K562 (cell line): ENCODE measurements around the gene RSRP1. TPM values are rescaled to one million over a fixed set of nuclear protein-coding genes. Genes with fewer than 3 reads are reported as not detected.
A peak's percentile ranks its signal among the peaks of the same experiment; 100 is the strongest.
"Not testable (repeated sequence)": the region's sequence is repeated elsewhere in the genome, so short reads cannot be mapped to it uniquely, and the experiment has no call there.

Experiments used
- BHLHE40 ChIP-seq: IDR thresholded peaks from 2 replicates; pipeline ENCODE4 v1.6.1; 2011; ENCODE audit warnings: low read length, improper control_type of control experiment
- CREB1 ChIP-seq, 2 experiments: sonication (generic) in 1 of 2; formaldehyde crosslinking in 1 of 2; IDR thresholded peaks; 2 replicates each; pipeline versions ENCODE4 v1.6.1 to v1.8.0; 2012 to 2022; ENCODE audit warnings: inconsistent platforms in 1 of 2, mild to moderate bottlenecking in 1 of 2, missing genetic modification reagents in 1 of 2, moderate library complexity in 1 of 2
- CXXC5 ChIP-seq: fragments of 250-450 bp; sonication (Bioruptor Pico); IDR thresholded peaks from 2 replicates; pipeline ENCODE4 v1.8.0; 2022; ENCODE audit warnings: inconsistent platforms, mild to moderate bottlenecking, moderate library complexity
- HDAC1 ChIP-seq, 2 experiments: fragments of 450-650 bp; IDR thresholded peaks; 2 replicates each; pipeline ENCODE4 v1.6.1; 2016 to 2017; ENCODE audit warnings: inconsistent platforms in 1 of 2, mild to moderate bottlenecking in 1 of 2, moderate library complexity in 1 of 2
- HDAC2 ChIP-seq: fragments of 450-650 bp; IDR thresholded peaks from 2 replicates; pipeline ENCODE4 v1.6.1; 2016; ENCODE audit warnings: mild to moderate bottlenecking
- LCOR ChIP-seq: sonication (generic); formaldehyde crosslinking; IDR thresholded peaks from 2 replicates; pipeline ENCODE4 v1.8.0; 2022; ENCODE audit warnings: mild to moderate bottlenecking, missing genetic modification reagents
- NFE2 ChIP-seq: IDR thresholded peaks from 2 replicates; pipeline ENCODE4 v1.6.1; 2014; ENCODE audit warnings: antibody characterized with exemption, low read depth
- NONO ChIP-seq, 2 experiments: fragments of 200-400 bp in 1 of 2; fragments of 450-650 bp in 1 of 2; formaldehyde crosslinking in 1 of 2; IDR thresholded peaks; 2 replicates each; pipeline ENCODE4 v1.6.1; 2017; ENCODE audit warnings: low read depth in 2 of 2, mild to moderate bottlenecking in 2 of 2, moderate library complexity in 2 of 2, low read length in 1 of 2
- SMARCA4 ChIP-seq: fragments of 450-650 bp; IDR thresholded peaks from 2 replicates; pipeline ENCODE4 v1.6.1; 2016
- polyA plus RNA-seq, 8 experiments: library from polyadenylated mRNA; depleted of rRNA in 4 of 8; stranded (reverse) in 5 of 8; unstranded in 3 of 8; fragments of >200 nt; fragmentation: Nextera tagmentation in 2 of 8; fragmentation: Illumina TruSeq in 1 of 8; extraction: Ambion mirVana in 2 of 8; extraction: Trizol in 1 of 8; gene quantifications; 2 replicates each; pipeline versions ENCODE4 v1.2.1 to v1.2.3, GENCODE V29; 2011 to 2014; ENCODE audit warnings: inconsistent platforms in 1 of 8, missing spikeins in 1 of 8
- total RNA-seq, 7 experiments: library from RNA; depleted of rRNA in 6 of 7; stranded (reverse); fragments of >200 nt in 6 of 7; fragmentation: Illumina TruSeq in 2 of 7; extraction: Trizol in 2 of 7; gene quantifications; 2 replicates each; pipeline versions ENCODE4 v1.2.1 to v1.2.3, GENCODE V29; 2011 to 2021; ENCODE audit warnings: low replicate concordance in 1 of 7
- TF ChIP-seq, protein P1 (sequence below), 2 experiments: fragments of 450-650 bp; IDR thresholded peaks; 2 replicates each; pipeline ENCODE4 v1.6.1; 2016
- TF ChIP-seq, protein P2 (sequence below): fragments of 450-650 bp; IDR thresholded peaks from 2 replicates; pipeline ENCODE4 v1.6.1; 2017; ENCODE audit warnings: antibody characterized with exemption, mild to moderate bottlenecking

The RSRP1 gene
- total and polyA plus RNA-seq, 9 of the 15 experiments (the other 6 are each of a cell fraction or from before 2014, with no cell fraction given), result 27.2 to 283 (median 146) TPM

DNA sequence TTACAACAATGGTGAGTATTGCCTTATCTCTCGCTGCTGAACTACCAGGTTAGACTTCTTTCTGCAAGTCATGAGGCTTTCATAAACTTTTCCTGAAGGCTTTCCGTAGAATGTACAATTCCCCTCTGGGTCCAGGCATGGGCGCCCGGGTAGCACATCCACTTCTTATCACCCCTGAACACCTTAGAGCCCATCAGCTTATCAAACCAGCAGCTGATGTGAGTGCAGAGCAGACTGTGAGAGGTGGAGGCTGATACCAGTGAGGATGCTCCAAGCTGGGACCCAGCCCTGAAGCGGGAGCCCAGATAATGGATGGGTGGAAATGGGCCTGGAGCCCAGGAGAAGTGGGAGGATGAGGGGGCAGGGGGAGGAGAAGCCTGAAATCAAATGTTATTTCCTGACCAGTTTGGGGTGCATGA is 32.4 kb upstream of the RSRP1 start (continued):
- TF ChIP-seq, protein P1, sequence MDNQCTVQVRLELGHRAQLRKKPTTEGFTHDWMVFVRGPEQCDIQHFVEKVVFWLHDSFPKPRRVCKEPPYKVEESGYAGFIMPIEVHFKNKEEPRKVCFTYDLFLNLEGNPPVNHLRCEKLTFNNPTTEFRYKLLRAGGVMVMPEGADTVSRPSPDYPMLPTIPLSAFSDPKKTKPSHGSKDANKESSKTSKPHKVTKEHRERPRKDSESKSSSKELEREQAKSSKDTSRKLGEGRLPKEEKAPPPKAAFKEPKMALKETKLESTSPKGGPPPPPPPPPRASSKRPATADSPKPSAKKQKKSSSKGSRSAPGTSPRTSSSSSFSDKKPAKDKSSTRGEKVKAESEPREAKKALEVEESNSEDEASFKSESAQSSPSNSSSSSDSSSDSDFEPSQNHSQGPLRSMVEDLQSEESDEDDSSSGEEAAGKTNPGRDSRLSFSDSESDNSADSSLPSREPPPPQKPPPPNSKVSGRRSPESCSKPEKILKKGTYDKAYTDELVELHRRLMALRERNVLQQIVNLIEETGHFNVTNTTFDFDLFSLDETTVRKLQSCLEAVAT (IDR thresholded peaks at IDR 0.05), result peak in 1 of 2 experiments; percentile 95; a peak in 2 of 4 replicates
- TF ChIP-seq CREB1 (IDR thresholded peaks at IDR 0.05) (peak; percentile 39; the same call in 1 of the 2 replicates), HDAC1 (IDR thresholded peaks at IDR 0.05) (peak in 1 of 2 experiments; percentile 78; a peak in 1 of 4 replicates), BHLHE40 (peak; percentile 43; the same call in 1 of the 2 replicates), CXXC5 (CRISPR knock-in tag) (peak; percentile 53), NONO (IDR thresholded peaks at IDR 0.05; ENCODE audit: low read depth in 2 of 2, low read length in 1 of 2) (0 out of 4 replicates have a peak, but pooled peaks of 1 of the 2 experiments have one; percentile 69), HDAC2 (peak; percentile 90), LCOR (CRISPR knock-in tag) (peak; percentile 61; the same call in 1 of the 2 replicates), SMARCA4 (peak; percentile 92), NFE2 (peak; percentile 62)
- not testable (repeated sequence) for TF ChIP-seq CREB1 (CRISPR knock-in tag; IDR thresholded peaks at IDR 0.05)
- TF ChIP-seq, protein P2, sequence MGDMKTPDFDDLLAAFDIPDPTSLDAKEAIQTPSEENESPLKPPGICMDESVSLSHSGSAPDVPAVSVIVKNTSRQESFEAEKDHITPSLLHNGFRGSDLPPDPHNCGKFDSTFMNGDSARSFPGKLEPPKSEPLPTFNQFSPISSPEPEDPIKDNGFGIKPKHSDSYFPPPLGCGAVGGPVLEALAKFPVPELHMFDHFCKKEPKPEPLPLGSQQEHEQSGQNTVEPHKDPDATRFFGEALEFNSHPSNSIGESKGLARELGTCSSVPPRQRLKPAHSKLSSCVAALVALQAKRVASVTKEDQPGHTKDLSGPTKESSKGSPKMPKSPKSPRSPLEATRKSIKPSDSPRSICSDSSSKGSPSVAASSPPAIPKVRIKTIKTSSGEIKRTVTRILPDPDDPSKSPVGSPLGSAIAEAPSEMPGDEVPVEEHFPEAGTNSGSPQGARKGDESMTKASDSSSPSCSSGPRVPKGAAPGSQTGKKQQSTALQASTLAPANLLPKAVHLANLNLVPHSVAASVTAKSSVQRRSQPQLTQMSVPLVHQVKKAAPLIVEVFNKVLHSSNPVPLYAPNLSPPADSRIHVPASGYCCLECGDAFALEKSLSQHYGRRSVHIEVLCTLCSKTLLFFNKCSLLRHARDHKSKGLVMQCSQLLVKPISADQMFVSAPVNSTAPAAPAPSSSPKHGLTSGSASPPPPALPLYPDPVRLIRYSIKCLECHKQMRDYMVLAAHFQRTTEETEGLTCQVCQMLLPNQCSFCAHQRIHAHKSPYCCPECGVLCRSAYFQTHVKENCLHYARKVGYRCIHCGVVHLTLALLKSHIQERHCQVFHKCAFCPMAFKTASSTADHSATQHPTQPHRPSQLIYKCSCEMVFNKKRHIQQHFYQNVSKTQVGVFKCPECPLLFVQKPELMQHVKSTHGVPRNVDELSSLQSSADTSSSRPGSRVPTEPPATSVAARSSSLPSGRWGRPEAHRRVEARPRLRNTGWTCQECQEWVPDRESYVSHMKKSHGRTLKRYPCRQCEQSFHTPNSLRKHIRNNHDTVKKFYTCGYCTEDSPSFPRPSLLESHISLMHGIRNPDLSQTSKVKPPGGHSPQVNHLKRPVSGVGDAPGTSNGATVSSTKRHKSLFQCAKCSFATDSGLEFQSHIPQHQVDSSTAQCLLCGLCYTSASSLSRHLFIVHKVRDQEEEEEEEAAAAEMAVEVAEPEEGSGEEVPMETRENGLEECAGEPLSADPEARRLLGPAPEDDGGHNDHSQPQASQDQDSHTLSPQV, result peak; percentile 48; the same call in 1 of the 2 replicates
